ENCODE measurements around the gene IL21R.
A peak's percentile ranks its signal among the peaks of the same experiment; 100 is the strongest.

IL21R gene

GRCh38 chr16:27486760-27487159, 84.8 kb downstream of the IL21R start:
- H3K4me3 ChIP-seq (ENCODE audit: low read depth, low read length) = no peak overlapping the region
- DNase-seq = no peak
- no peak overlapping the region for H3K27ac ChIP-seq
- no peaks in the 10 kb centered on the region for H3K27me3 ChIP-seq (replicated peaks)
- in situ Hi-C loops (cut with HindIII; ENCODE audit: low pct_ligation_motif_present, low sequenced_read_pairs) = no loop called here
- no peak for TF ChIP-seq CTCF (IDR thresholded peaks at IDR 0.05; ENCODE audit: low read depth, low read length, missing control alignments)
- peaks cover 93% of the 10 kb centered on the region for H3K36me3 ChIP-seq (replicated peaks)

- TF ChIP-seq CTCF (IDR thresholded peaks at IDR 0.05; ENCODE audit: low read depth, low read length, missing control alignments) = no peak
- H3K36me3 ChIP-seq (replicated peaks) = peaks cover 89% of the 10 kb centered on the region
These were observed 87.4 kb downstream of the IL21R start for GRCh38 chr16:27489421-27489820.

GRCh38 chr16:27489906-27490305, 87.9 kb downstream of the IL21R start:
- H3K27ac ChIP-seq = no peak overlapping the region
- in situ Hi-C loops (cut with HindIII; ENCODE audit: low pct_ligation_motif_present, low sequenced_read_pairs) = no loop called here
- TF ChIP-seq CTCF (IDR thresholded peaks at IDR 0.05; ENCODE audit: low read depth, low read length, missing control alignments) = no peak
- no peak for DNase-seq
- no peaks in the 10 kb centered on the region for H3K27me3 ChIP-seq (replicated peaks)
- peaks cover 89% of the 10 kb centered on the region for H3K36me3 ChIP-seq (replicated peaks)
- H3K4me3 ChIP-seq (ENCODE audit: low read depth, low read length) = no peak overlapping the region

More at GRCh38 chr16:27489421-27489820, 87.4 kb downstream of the IL21R start:
- Histone ChIP-seq H3K27ac (no peak overlapping the region), H3K27me3 (replicated peaks) (no peaks in the 10 kb centered on the region), H3K4me3 (ENCODE audit: low read depth, low read length) (no peak overlapping the region)
- in situ Hi-C loops (cut with HindIII; ENCODE audit: low pct_ligation_motif_present, low sequenced_read_pairs) = no loop called here
- no peak for DNase-seq

GRCh38 chr16:27491894-27492587, 90.1 kb downstream of the IL21R start:
- TF ChIP-seq CTCF (IDR thresholded peaks at IDR 0.05; ENCODE audit: low read depth, low read length, missing control alignments) = no peak
- Histone ChIP-seq H3K27me3 (replicated peaks) (no peaks in the 10 kb centered on the region), H3K4me3 (ENCODE audit: low read depth, low read length) (no peak overlapping the region), H3K36me3 (replicated peaks) (peaks cover 85% of the 10 kb centered on the region), H3K27ac (no peak overlapping the region)
- in situ Hi-C loops (cut with HindIII; ENCODE audit: low pct_ligation_motif_present, low sequenced_read_pairs) = no loop called here
- no peak for DNase-seq

- in situ Hi-C loops (cut with HindIII; ENCODE audit: low pct_ligation_motif_present, low sequenced_read_pairs) = no loop called here
- TF ChIP-seq CTCF (IDR thresholded peaks at IDR 0.05; ENCODE audit: low read depth, low read length, missing control alignments) = peak; percentile 13
- H3K27ac ChIP-seq = no peak overlapping the region
- no peaks in the 10 kb centered on the region for H3K27me3 ChIP-seq (replicated peaks)
- no peak for DNase-seq
- no peak overlapping the region for H3K4me3 ChIP-seq (ENCODE audit: low read depth, low read length)
- H3K36me3 ChIP-seq (replicated peaks) = peaks cover 85% of the 10 kb centered on the region
These were observed 90.6 kb downstream of the IL21R start for GRCh38 chr16:27492588-27492979.

- in situ Hi-C loops (cut with HindIII; ENCODE audit: low pct_ligation_motif_present, low sequenced_read_pairs) = no loop called here
- TF ChIP-seq CTCF (IDR thresholded peaks at IDR 0.05; ENCODE audit: low read depth, low read length, missing control alignments) = no peak
- Histone ChIP-seq H3K4me3 (ENCODE audit: low read depth, low read length) (no peak overlapping the region), H3K27ac (no peak overlapping the region), H3K27me3 (replicated peaks) (no peaks in the 10 kb centered on the region), H3K36me3 (replicated peaks) (peaks cover 88% of the 10 kb centered on the region)
- DNase-seq = no peak
These were observed 93.2 kb downstream of the IL21R start for GRCh38 chr16:27495191-27495590.
